DMS 273 (cell line): ENCODE data around the gene RAC3.

Experiments
- DNase-seq: peaks from one replicate; lab custom pipeline; 2025; ENCODE audit not compliant: unreplicated experiment; lab: John Stamatoyannopoulos, UW

Gene RAC3

GRCh38 chr17:82070611-82071010 lies 39.1 kb downstream of the RAC3 start:
- no peak for DNase-seq

GRCh38 chr17:82072827-82073226 lies 41.3 kb downstream of the RAC3 start:
- no peak for DNase-seq

GRCh38 chr17:82073446-82073845 lies 42.0 kb downstream of the RAC3 start:
- no peak for DNase-seq

- peak; percentile 57 for DNase-seq
These were observed 44.7 kb downstream of the RAC3 start for GRCh38 chr17:82076018-82076784.

- DNase-seq, result peak; percentile 52
These were observed 45.5 kb downstream of the RAC3 start for GRCh38 chr17:82076785-82077591.

- peak; percentile 47 for DNase-seq
These were observed 46.3 kb downstream of the RAC3 start for GRCh38 chr17:82077617-82078358.

GRCh38 chr17:82078433-82078832 lies 47.0 kb downstream of the RAC3 start:
- DNase-seq, result no peak

GRCh38 chr17:82079001-82079677 lies 47.7 kb downstream of the RAC3 start:
- DNase-seq, result no peak

GRCh38 chr17:82080048-82080788 lies 48.7 kb downstream of the RAC3 start:
- no peak for DNase-seq

- no peak for DNase-seq
These were observed 49.4 kb downstream of the RAC3 start for GRCh38 chr17:82080789-82081464.

GRCh38 chr17:82081546-82081945 lies 50.1 kb downstream of the RAC3 start:
- DNase-seq, result no peak

- no peak for DNase-seq
These were observed 50.5 kb downstream of the RAC3 start for GRCh38 chr17:82081966-82082365.

GRCh38 chr17:82082456-82082855 lies 51.0 kb downstream of the RAC3 start:
- no peak for DNase-seq

- DNase-seq, result no peak
These were observed 51.5 kb downstream of the RAC3 start for GRCh38 chr17:82083009-82083408.
